Body of pancreas (tissue), 4 donors: ENCODE data around the gene TFCP2L1.

Experiments
- POLR2A ChIP-seq, 3 donors: fragments of 450-650 bp; IDR thresholded peaks; one replicate each; pipeline ENCODE4 v1.6.1; 2016; ENCODE audit warnings: antibody characterized with exemption in 3 of 3, mild to moderate bottlenecking in 2 of 3
- TF ChIP-seq, protein P1 (sequence below), 7 experiments: fragments of 450-650 bp in 4 of 7; fragments of 200-600 bp in 3 of 7; sonication (generic) in 3 of 7; IDR thresholded peaks; one replicate each; pipeline ENCODE4 v1.5.1; 2016 to 2019; ENCODE audit warnings: antibody characterized with exemption in 7 of 7

DNA sequence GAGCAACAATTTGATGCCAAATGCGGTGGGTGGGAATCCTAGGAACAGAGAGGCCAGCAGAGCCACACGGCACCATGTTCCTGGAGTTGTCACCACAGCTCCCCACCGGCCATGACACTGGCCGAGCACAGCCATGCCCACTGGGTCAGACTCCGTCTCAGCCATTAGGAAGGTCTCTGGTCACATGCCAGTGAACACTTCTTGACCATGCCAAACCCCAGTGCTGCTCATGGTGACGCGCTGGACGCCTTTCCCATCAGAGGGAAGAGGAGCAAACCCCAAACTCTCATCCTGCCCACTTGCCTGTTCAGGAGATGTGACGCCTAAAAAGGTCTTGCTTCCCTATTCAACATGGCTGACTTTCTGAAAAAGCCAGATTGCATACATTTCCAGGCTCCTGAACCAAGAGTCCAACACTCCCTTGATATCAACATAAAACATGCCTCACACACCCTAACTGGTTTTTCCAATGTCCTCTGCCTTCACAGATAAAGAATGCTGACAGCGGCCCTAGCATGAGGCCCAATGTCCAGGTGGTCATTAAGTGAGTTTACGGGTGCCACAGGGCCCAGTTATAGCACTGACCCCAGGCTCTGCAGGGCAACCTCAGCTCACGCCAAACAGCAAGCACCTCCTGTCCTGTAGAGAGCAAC lies 31.9 kb downstream of the TFCP2L1 start:
- TF ChIP-seq POLR2A (IDR thresholded peaks at IDR 0.05): no peak
- TF ChIP-seq, protein P1, sequence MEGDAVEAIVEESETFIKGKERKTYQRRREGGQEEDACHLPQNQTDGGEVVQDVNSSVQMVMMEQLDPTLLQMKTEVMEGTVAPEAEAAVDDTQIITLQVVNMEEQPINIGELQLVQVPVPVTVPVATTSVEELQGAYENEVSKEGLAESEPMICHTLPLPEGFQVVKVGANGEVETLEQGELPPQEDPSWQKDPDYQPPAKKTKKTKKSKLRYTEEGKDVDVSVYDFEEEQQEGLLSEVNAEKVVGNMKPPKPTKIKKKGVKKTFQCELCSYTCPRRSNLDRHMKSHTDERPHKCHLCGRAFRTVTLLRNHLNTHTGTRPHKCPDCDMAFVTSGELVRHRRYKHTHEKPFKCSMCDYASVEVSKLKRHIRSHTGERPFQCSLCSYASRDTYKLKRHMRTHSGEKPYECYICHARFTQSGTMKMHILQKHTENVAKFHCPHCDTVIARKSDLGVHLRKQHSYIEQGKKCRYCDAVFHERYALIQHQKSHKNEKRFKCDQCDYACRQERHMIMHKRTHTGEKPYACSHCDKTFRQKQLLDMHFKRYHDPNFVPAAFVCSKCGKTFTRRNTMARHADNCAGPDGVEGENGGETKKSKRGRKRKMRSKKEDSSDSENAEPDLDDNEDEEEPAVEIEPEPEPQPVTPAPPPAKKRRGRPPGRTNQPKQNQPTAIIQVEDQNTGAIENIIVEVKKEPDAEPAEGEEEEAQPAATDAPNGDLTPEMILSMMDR (IDR thresholded peaks at IDR 0.05): no peak
